SU-DHL-6 (cell line): ENCODE results near the gene RGP1.

Experiments
- EZH2phosphoT487 ChIP-seq: fragments of 200-600 bp; sonication (generic), shearing (Covaris generic); conservative IDR thresholded peaks from 2 replicates; pipeline ENCODE4 v1.6.1; 2018; ENCODE audit warnings: mild to moderate bottlenecking, antibody characterized with exemption, low read length, moderate library complexity, mixed read lengths
- TF ChIP-seq, protein P1 (sequence below): fragments of 200-600 bp; sonication (generic); IDR thresholded peaks from one replicate; pipeline ENCODE4 v1.5.1; 2017; ENCODE audit warnings: antibody characterized with exemption, mild to moderate bottlenecking, low read length, moderate library complexity; ENCODE audit not compliant: insufficient read depth, poor library complexity, severe bottlenecking

- TF ChIP-seq, protein P1, sequence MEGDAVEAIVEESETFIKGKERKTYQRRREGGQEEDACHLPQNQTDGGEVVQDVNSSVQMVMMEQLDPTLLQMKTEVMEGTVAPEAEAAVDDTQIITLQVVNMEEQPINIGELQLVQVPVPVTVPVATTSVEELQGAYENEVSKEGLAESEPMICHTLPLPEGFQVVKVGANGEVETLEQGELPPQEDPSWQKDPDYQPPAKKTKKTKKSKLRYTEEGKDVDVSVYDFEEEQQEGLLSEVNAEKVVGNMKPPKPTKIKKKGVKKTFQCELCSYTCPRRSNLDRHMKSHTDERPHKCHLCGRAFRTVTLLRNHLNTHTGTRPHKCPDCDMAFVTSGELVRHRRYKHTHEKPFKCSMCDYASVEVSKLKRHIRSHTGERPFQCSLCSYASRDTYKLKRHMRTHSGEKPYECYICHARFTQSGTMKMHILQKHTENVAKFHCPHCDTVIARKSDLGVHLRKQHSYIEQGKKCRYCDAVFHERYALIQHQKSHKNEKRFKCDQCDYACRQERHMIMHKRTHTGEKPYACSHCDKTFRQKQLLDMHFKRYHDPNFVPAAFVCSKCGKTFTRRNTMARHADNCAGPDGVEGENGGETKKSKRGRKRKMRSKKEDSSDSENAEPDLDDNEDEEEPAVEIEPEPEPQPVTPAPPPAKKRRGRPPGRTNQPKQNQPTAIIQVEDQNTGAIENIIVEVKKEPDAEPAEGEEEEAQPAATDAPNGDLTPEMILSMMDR, result no peak
- TF ChIP-seq EZH2phosphoT487, result no peak
Measured at GRCh38 chr9:35790025-35790384, 40.9 kb downstream of the RGP1 start.
